GM19324 (cell line): ENCODE results near the gene GIT2.
A peak's percentile ranks its signal among the peaks of the same experiment; 100 is the strongest.
"Not testable (repeated sequence)": the region's sequence is repeated elsewhere in the genome, so short reads cannot be mapped to it uniquely, and the experiment has no call there.

ENCODE experiments used
- ATAC-seq: cut with Tn5 transposase; IDR thresholded peaks from one replicate; pipeline ENCODE4 v1.9.1; 2021; ENCODE audit warnings: mild to moderate bottlenecking, moderate library complexity; ENCODE audit not compliant: unreplicated experiment, low FRiP score

The GIT2 gene

GRCh38 chr12:110005319-110005973, 9.3 kb upstream of the GIT2 start:
- ATAC-seq, result peak; percentile 67

DNA sequence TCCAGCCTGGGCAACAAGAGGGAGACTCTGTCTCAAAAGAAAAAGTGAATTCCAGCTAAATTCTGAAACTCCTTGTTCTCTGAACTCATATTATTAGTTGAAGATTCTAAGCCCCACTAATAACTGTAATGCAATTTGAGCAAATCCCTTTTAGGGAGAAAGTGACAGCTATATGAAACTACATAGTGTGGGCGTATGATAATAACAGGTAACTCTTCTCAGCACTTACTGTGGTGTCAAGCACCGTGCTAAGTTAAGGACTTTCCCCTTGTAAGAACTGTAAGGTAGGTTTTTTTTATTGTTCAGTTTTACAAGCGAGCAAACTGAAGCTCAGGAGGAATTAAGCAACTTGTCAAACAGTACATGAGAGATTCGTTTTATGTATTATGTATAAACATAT, 8.4 kb upstream of the GIT2 start:
- no peak for ATAC-seq

DNA sequence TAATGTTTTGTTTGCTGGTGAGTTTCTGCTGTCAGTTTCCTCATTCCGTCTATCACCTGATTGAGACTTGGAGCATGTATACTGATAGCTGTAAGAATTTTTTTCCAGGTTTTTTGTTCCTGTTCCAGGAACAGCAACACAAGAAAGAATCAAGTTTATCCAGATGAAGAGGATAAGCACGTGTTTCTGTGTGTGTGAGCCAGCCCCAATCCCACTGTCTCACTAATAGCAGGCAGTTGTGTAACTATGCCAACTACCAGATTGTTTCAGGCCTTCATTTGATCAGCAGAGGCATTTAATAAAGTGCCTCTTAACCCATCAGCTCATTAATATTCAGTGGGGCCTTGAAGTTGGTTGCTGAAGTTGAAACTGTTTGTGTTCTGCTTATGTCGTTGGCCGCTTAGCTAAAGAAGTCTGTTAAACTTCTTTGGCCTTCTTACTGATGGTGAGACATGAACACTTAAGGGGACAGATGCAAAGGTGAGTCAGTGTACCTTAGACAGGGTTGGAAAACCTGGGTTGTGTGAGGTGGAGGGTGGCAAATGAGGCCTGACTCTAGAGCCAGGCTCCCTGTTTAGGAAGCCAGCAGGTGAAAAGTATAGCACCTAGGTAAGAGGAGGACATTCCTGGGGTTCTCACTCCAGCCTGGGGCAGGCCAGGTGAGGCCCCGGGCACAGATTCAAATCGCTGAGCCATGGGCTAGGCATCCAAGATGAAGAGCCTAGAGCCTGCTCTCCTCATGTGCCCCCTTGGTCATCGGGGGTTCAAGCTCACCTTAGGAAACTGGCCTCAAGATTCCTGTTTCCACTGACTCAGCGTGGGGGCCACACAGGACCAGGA, 6.7 kb upstream of the GIT2 start:
- ATAC-seq, result no peak

GRCh38 chr12:110001596-110001995, 5.4 kb upstream of the GIT2 start:
- ATAC-seq, result no peak

- no peak for ATAC-seq
These were observed 3.9 kb upstream of the GIT2 start for GRCh38 chr12:109999983-110000505.

DNA sequence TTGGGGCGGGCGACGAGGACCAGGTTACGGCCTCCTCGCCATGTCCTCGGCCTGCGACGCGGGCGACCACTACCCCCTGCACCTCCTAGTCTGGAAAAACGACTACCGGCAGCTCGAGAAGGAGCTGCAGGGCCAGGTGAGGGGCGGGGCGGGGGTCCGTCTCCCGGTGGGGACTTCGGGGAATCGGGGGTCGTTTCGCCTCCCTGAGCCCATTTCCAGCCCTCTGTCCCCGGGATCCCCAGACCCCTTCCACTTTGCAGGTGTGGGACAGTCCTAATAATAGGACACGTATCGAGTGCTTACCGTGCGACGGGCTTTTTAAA, 3.4 kb upstream of the GIT2 start:
- no peak for ATAC-seq

DNA sequence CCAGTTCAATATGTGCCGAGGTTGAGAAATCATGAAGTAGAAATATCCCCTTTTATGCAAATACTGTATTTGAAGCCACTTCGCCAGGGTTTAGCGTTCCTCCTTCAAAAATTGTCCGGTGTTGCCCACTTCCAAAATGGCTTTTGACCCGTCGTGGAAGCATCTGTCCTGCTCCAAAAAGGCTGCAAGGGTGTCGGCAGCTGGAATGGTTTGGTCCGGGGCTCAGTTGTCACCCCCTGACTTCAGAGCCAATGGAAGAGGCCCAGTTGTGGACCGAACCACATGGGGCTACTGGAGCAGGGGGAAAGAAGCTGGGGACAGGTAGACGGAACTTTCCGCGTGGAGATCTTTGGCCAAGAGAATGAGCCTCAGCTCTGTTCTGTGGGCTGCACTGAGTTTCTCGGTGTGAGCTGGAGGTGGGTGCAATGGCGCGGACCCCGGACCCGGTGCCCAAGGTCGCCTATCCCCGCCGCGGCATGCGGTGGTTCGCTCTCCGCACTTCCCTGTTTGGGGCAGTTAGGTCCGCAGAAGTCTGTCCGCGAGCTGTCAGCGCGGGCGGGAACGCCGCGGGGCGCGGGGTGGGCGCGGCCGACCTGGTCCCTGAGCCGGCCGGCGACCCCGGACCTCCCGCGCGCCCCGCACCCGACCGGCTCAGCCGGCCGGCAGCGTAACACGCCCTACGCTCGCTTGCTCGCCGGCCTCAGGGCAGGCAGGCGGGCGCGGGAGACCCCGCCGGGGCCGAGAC, 2.9 kb upstream of the GIT2 start, which contains the start of gene ANKRD13A:
TSS of gene ANKRD13A (plus strand) at position 527 of the 745 bp plus-strand sequence. CDS start 259 bp downstream, outside the sequence.
- ATAC-seq, result peak; percentile 62

GRCh38 chr12:109998241-109998903, 2.2 kb upstream of the GIT2 start:
- no peak for ATAC-seq

GRCh38 chr12:109997393-109997792, 1.2 kb upstream of the GIT2 start:
- no peak for ATAC-seq

GRCh38 chr12:109996483-109996853, 300 bp upstream of the GIT2 start:
- ATAC-seq, result no peak

- no peak for ATAC-seq
These were observed 845 bp downstream of the GIT2 start for GRCh38 chr12:109995361-109995685.

- no peak for ATAC-seq
These were observed 1.6 kb downstream of the GIT2 start for GRCh38 chr12:109994401-109995175.

- ATAC-seq, result no peak
These were observed 3.1 kb downstream of the GIT2 start for GRCh38 chr12:109993091-109993490.

DNA sequence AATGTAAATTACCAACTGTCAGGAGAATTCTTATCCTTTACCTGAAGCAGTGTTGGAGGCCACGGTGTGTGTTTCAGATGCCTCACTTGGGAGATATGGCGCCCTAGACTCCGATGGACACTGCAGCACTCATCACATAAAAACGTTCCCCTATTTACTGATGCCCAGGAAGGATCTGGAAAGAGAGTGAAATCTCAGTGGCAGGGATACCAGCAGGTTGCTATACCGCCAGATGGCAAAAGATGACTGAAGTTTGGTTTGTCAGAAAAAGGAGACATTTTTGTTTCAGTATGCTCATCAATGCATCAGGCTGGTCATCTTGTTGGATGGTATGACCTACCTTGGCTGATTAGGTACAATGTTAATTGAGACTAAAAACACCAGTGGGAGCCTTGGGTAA, 4.6 kb downstream of the GIT2 start:
- no peak for ATAC-seq

GRCh38 chr12:109989380-109989779, 6.8 kb downstream of the GIT2 start:
- no peak for ATAC-seq

DNA sequence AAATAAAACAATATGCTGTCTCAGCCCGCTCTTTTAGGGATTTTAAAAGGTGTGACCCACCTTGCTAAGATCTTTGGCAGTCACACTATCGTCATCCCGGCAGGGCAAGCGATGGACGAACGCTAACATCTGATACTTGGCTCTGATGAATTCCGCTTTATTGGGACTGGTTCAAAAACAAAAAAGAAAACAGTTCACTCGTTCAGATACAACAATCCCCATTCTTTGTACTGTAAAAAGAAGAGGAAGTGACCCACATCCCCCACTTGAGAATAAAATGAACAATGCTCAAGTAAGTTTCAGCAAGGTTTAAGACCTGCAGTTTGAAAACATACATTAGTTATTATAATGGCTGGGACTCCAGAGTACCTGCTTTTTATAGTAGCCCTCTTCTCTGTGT, 7.3 kb downstream of the GIT2 start:
- ATAC-seq, result no peak

DNA sequence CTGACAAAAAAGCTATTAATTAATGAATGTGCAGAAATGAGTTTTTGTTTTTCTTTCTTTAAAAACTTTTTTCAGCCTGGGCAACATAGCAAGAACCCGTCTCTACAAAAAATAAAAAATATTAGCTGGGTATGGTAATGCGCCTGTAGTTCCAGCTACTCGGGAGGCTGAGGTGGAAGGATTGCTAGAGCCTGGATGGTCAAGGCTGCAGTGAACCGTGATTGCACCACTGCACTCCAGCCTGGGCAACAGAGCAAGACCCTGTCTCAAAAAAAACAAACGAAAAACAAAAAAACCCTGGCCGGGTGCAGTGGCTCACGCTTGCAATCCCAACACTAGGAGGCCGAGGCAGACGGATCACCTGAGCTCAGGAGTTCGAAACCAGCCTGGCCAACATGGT, 7.9 kb downstream of the GIT2 start:
- no peak for ATAC-seq

- ATAC-seq, result no peak
These were observed 8.6 kb downstream of the GIT2 start for GRCh38 chr12:109987615-109988014.

GRCh38 chr12:109986236-109986635, 9.9 kb downstream of the GIT2 start:
- ATAC-seq, result not testable (repeated sequence)
